Peyer's patch (tissue), 4 donors: ENCODE measurements around the gene TMEM51.

Experiments used
- POLR2A ChIP-seq, 2 donors: fragments of 450-650 bp; IDR thresholded peaks; one replicate each; pipeline ENCODE4 v1.5.1; 2017; ENCODE audit warnings: antibody characterized with exemption in 2 of 2, mild to moderate bottlenecking in 2 of 2, moderate library complexity in 2 of 2
- TF ChIP-seq, protein P1 (sequence below), 6 experiments: fragments of 450-650 bp in 4 of 6; fragments of 200-600 bp in 2 of 6; sonication (generic) in 1 of 6; IDR thresholded peaks; one replicate each; pipeline ENCODE4 v1.5.1; 2017 to 2019; ENCODE audit warnings: antibody characterized with exemption in 6 of 6, mild to moderate bottlenecking in 3 of 6, moderate library complexity in 1 of 6

DNA sequence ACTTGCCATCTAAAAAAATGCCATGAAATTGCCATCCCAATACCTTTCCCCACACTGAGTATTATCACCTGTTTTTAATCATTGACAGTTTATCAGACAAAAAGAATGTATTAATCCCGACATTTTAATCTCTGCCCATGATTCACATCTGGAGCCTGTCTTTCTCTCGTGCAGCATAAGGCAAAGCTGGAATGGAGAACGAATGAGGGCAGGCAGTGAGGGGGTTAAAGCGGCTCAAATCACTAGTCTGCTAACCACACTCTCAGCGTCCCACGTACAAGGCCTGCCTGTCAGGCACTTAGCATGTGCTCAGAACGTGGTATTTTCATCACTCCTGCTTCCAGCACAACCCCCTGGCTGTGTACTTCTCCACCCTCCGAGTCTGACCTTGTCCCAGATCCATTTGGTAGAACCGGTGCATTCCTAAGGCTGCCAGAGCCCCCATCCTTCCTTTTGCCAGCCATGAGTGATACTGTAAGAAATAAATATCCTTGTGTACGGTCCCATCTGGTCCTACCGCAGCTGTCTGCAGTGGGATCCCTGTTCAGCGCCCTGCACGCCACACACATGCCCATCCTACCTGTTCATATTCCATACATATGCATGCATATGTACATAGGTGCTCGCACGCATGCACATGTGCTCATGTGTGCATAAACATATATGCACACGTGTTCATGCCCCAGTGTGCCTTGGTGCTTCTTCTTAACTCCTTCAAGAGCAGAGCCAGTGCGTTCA is 58.8 kb downstream of the TMEM51 start:
- no peak for TF ChIP-seq POLR2A (IDR thresholded peaks at IDR 0.05)
- TF ChIP-seq, protein P1, sequence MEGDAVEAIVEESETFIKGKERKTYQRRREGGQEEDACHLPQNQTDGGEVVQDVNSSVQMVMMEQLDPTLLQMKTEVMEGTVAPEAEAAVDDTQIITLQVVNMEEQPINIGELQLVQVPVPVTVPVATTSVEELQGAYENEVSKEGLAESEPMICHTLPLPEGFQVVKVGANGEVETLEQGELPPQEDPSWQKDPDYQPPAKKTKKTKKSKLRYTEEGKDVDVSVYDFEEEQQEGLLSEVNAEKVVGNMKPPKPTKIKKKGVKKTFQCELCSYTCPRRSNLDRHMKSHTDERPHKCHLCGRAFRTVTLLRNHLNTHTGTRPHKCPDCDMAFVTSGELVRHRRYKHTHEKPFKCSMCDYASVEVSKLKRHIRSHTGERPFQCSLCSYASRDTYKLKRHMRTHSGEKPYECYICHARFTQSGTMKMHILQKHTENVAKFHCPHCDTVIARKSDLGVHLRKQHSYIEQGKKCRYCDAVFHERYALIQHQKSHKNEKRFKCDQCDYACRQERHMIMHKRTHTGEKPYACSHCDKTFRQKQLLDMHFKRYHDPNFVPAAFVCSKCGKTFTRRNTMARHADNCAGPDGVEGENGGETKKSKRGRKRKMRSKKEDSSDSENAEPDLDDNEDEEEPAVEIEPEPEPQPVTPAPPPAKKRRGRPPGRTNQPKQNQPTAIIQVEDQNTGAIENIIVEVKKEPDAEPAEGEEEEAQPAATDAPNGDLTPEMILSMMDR (IDR thresholded peaks at IDR 0.05), result no peak
